Ammon's horn (tissue), 1 donor: ENCODE data around the gene FEM1A.

Source experiments
- DNase-seq: peaks from one replicate; pipeline ENCODE4 v3.0.0-alpha.2; 2016; ENCODE audit warnings: low spot score

FEM1A gene

GRCh38 chr19:4849019-4849418 lies 57.5 kb downstream of the FEM1A start:
- no peak for DNase-seq
